Activated B cell treated with CpG ODN at 0.5 μM for 24 hours (primary cell): ENCODE measurements around the gene PPP2R5E. TPM values are rescaled to one million over a fixed set of nuclear protein-coding genes. Genes with fewer than 3 reads are reported as not detected.

Experiments
- ATAC-seq: fragments of 200-7000 bp; cut with Tn5 transposase; one replicate; pipeline ENCODE4 v1.10.0; 2021; ENCODE audit warnings: low read depth, mild to moderate bottlenecking, moderate library complexity
- CTCF ChIA-PET: fragments of 350-600 bp; sonication (Branson Sonifier 250); formaldehyde crosslinking; loops from one replicate; lab custom pipeline; 2021; ENCODE audit warnings: antibody characterized with exemption; lab: Charles Lee
- POLR2A ChIA-PET: fragments of 350-600 bp; sonication (Branson Sonifier 250); formaldehyde crosslinking; loops from one replicate; lab custom pipeline; 2021; ENCODE audit warnings: antibody characterized with exemption; lab: Charles Lee
- DNase-seq: peaks from one replicate; pipeline ENCODE4 v3.0.0; 2022
- H3K27ac Mint-ChIP-seq: one replicate; pipeline ENCODE4 v1.8.0; 2020; ENCODE audit warnings: mixed read lengths
- H3K27me3 Mint-ChIP-seq: one replicate; pipeline ENCODE4 v1.8.0; 2021; ENCODE audit warnings: mixed read lengths
- H3K36me3 Mint-ChIP-seq: one replicate; pipeline ENCODE4 v1.8.0; 2021; ENCODE audit warnings: low read depth, mixed read lengths
- H3K4me1 Mint-ChIP-seq: one replicate; pipeline ENCODE4 v1.8.0; 2021; ENCODE audit warnings: mixed read lengths
- H3K4me3 Mint-ChIP-seq: one replicate; pipeline ENCODE4 v1.8.0; 2020; ENCODE audit warnings: mild to moderate bottlenecking, mixed read lengths
- H3K9me3 Mint-ChIP-seq: one replicate; pipeline ENCODE4 v1.8.0; 2020; ENCODE audit warnings: mixed read lengths
- intact Hi-C: fragments of 100-400 bp; cut with micrococcal nuclease; formaldehyde crosslinking; loops from one replicate; pipeline ENCODE4 v1.15.1; 2024
- total RNA-seq: library from RNA; stranded (reverse); gene quantifications from 2 replicates; pipeline ENCODE4 v1.2.3, GENCODE V29; 2022
- TF ChIP-seq, protein P1 (sequence below): fragments of 200-600 bp; IDR thresholded peaks from one replicate; pipeline ENCODE4 v1.8.0; 2022; ENCODE audit warnings: antibody characterized with exemption, mild to moderate bottlenecking

The PPP2R5E gene
- total RNA-seq, 1 donor from 2014 or later: 44.8 TPM

DNA sequence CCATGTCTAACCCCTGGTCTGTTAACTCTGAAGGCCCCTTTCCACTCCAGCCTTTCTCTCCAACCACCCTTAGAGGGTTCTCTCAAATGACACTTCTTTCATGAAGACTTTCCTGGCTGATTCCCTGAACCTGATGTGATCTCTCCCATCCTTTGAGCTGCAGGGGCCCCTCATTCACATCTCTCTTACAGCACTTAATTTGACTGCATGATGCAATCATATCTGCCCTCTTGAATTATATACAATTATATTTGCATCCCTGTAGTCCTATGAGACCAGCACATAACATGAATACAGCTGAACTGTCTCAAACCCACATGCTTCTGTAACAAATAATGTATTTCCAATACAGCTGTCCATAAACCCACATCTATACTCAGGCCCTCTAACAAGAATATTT is 56.4 kb downstream of the PPP2R5E start:
- intact Hi-C loops: no loop called here
- no peaks in the 10 kb centered on the region for H3K9me3 Mint-ChIP-seq
- no peaks in the 10 kb centered on the region for H3K27me3 Mint-ChIP-seq
- H3K4me1 Mint-ChIP-seq: peaks cover 46% of the 10 kb centered on the region
- CTCF ChIA-PET: no interaction called here
- TF ChIP-seq, protein P1, sequence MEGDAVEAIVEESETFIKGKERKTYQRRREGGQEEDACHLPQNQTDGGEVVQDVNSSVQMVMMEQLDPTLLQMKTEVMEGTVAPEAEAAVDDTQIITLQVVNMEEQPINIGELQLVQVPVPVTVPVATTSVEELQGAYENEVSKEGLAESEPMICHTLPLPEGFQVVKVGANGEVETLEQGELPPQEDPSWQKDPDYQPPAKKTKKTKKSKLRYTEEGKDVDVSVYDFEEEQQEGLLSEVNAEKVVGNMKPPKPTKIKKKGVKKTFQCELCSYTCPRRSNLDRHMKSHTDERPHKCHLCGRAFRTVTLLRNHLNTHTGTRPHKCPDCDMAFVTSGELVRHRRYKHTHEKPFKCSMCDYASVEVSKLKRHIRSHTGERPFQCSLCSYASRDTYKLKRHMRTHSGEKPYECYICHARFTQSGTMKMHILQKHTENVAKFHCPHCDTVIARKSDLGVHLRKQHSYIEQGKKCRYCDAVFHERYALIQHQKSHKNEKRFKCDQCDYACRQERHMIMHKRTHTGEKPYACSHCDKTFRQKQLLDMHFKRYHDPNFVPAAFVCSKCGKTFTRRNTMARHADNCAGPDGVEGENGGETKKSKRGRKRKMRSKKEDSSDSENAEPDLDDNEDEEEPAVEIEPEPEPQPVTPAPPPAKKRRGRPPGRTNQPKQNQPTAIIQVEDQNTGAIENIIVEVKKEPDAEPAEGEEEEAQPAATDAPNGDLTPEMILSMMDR: no peak
- no peak for ATAC-seq
- POLR2A ChIA-PET: no interaction called here
- no peak overlapping the region for H3K27ac Mint-ChIP-seq
- DNase-seq: no peak
- H3K4me3 Mint-ChIP-seq: no peak overlapping the region
- H3K36me3 Mint-ChIP-seq: peaks cover 8% of the 10 kb centered on the region

DNA sequence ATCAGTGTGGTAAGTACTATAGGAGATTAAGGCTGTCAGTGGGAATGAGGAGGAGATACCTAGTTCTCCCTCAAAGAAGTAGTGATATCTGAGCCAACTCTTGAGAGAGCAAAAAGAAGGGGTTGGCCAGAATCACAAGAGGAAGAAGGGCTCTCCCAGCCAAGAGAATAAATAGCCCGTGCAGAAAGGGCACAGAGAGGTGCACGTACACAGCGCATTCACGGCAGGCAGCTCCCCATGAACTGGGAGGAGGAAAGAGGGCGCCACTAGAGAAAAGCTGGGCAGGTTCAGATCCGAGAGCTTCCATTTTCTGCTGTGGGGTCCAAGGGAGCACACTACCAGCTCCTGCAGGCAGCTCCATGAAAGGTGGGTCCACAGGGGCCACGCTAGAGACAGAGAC is 59.9 kb downstream of the PPP2R5E start:
- peaks cover 54% of the 10 kb centered on the region for H3K4me1 Mint-ChIP-seq
- intact Hi-C loops: no loop called here
- no peak for ATAC-seq
- ChIA-PET POLR2A (interaction anchor here (0.7 kb wide), 1 partner anchor 287 kb away, joined by 7 read pairs; no protein-coding TSS in a partner anchor), CTCF (no interaction called here)
- TF ChIP-seq, protein P1: no peak
- H3K27me3 Mint-ChIP-seq: no peaks in the 10 kb centered on the region
- H3K9me3 Mint-ChIP-seq: no peaks in the 10 kb centered on the region
- H3K4me3 Mint-ChIP-seq: no peak overlapping the region
- peaks cover 2% of the 10 kb centered on the region for H3K36me3 Mint-ChIP-seq
- no peak overlapping the region for H3K27ac Mint-ChIP-seq
- DNase-seq: no peak

DNA sequence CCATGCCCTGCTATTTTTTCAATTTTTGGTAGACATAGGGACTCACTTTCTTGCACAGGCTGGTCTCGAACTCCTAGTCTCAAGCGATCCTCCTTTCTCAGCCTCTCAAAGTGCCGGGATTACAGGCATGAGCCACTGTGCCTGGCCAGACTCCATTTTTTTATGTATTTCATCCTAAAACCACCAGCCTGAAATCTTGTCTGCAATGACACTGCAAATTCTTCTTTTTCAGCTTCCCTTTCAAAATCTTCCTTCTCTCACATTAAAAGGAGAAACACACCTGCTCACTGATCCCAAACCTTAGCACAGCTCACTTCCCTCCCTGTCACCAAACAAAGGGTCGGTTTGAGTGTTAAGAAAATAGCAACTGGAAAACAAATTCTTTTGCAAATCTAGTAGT is 62.6 kb downstream of the PPP2R5E start:
- intact Hi-C loops: no loop called here
- peaks cover 55% of the 10 kb centered on the region for H3K4me1 Mint-ChIP-seq
- peak overlapping the region; percentile 51 for H3K27ac Mint-ChIP-seq
- no peak for ATAC-seq
- TF ChIP-seq, protein P1: no peak
- POLR2A ChIA-PET: no interaction called here
- H3K27me3 Mint-ChIP-seq: no peaks in the 10 kb centered on the region
- CTCF ChIA-PET: interaction anchor here (0.6 kb wide), 1 partner anchor 878 kb away, joined by 3 read pairs; no protein-coding TSS in a partner anchor
- peaks cover 2% of the 10 kb centered on the region for H3K36me3 Mint-ChIP-seq
- H3K4me3 Mint-ChIP-seq: no peak overlapping the region
- DNase-seq: no peak
- H3K9me3 Mint-ChIP-seq: no peaks in the 10 kb centered on the region

DNA sequence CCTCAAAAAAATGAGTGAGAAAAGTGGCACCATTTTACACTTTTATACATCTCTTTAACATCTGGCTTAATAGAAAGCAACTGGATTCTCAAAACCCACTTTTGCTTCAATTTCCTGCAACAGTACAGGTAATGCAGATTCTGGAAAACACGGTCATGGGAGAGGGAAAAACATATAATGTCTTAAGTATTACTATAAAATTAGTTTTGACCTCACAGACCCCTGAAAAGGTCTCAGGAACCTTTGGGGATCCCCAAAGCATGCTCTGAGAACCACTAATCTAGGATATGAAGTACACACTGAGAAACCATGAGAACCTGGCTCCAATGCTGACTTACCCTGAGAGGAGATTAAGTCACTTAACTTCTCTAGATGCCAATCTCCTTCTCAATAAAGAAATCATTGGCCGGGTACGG is 64.7 kb downstream of the PPP2R5E start:
- no peaks in the 10 kb centered on the region for H3K9me3 Mint-ChIP-seq
- POLR2A ChIA-PET: interaction anchor here (0.6 to 1.0 kb wide), 2 partner anchors 10 to 65 kb away, joined by 3 read pairs; no protein-coding TSS in a partner anchor
- CTCF ChIA-PET: interaction anchor here (0.6 kb wide), 1 partner anchor 33 kb away, joined by 5 read pairs; no protein-coding TSS in a partner anchor
- DNase-seq (no peak), ATAC-seq (no peak)
- no peak overlapping the region for H3K4me3 Mint-ChIP-seq
- peak overlapping the region; percentile 59 for H3K27ac Mint-ChIP-seq
- intact Hi-C loops: loop anchor here (1.0 to 10.0 kb wide), 2 partner anchors 65 to 1026 kb away; partner anchors contain the start of genes PPP2R5E, ZBTB1 and ZBTB25
- H3K36me3 Mint-ChIP-seq: peaks cover 2% of the 10 kb centered on the region
- peaks cover 48% of the 10 kb centered on the region for H3K4me1 Mint-ChIP-seq
- TF ChIP-seq, protein P1: no peak
- no peaks in the 10 kb centered on the region for H3K27me3 Mint-ChIP-seq

DNA sequence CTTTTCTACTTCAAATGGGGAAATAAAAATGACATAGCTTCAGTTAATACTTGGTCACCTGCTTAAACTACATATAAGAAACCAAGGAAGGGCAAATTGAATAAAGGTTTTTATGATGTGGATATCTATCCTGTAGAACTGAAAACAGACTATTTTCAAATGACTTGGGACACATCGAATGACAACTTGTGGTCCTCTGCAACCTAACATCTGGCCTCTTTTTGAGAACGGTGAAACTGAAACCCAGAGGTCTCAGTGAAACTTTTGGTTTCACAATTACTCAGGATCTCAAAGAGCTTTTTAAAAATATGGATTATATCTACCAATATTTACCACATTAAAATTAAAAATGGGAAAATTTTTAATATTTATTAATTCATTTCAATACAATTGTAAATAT is 65.2 kb downstream of the PPP2R5E start:
- peaks cover 2% of the 10 kb centered on the region for H3K36me3 Mint-ChIP-seq
- DNase-seq (no peak), ATAC-seq (peak; percentile 79)
- peaks cover 46% of the 10 kb centered on the region for H3K4me1 Mint-ChIP-seq
- H3K27ac Mint-ChIP-seq: peak overlapping the region; percentile 54
- ChIA-PET POLR2A (interaction anchor here (0.6 to 1.0 kb wide), 2 partner anchors 10 to 66 kb away, joined by 3 read pairs; no protein-coding TSS in a partner anchor), CTCF (interaction anchor here (0.6 kb wide), 1 partner anchor 34 kb away, joined by 5 read pairs; no protein-coding TSS in a partner anchor)
- H3K9me3 Mint-ChIP-seq: no peaks in the 10 kb centered on the region
- intact Hi-C loops: loop anchor here (1.0 to 10.0 kb wide), 2 partner anchors 65 to 1027 kb away; partner anchors contain the start of genes PPP2R5E, ZBTB1 and ZBTB25
- H3K27me3 Mint-ChIP-seq: no peaks in the 10 kb centered on the region
- peak overlapping the region; percentile 12 for H3K4me3 Mint-ChIP-seq
- TF ChIP-seq, protein P1: no peak
